Cortex of kidney (tissue), 1 donor: ENCODE data around the gene VWA5B2.

Experiments used
- DNase-seq: peaks from one replicate; lab custom pipeline; 2025; lab: John Stamatoyannopoulos, UW

VWA5B2 gene

DNA sequence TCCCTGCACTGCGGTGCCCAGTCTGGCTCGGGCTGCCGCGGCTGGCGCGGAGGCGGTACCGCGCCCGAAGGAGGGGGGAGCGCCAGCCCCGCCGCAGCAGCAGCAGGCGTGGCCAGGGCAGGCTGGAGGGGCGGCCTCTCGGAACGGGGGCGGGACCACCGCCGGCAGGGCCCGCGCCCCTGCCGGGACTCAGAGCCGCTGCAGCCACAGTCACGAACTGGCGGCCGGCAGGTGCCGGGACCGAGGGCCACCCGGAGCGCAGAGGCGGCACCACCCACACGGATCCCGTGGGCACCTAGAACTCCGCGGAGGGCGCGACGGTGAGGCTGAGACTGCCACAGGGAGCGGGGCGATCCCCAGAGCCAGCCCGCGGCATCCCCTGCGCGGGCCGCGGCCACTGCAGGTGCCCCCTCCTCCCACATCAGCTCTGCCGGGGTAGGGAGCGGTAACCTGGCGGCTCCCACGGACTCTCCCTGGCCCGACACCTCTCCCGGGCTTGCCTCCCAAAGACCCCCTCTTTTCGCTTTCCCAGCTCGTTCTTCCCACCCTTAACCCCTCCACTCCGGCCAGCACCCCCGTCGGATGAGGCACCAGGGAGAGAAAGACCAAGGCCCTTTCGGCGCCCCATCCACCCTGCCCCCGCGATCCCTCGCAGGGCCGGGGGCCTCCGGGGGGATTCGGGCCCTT lies at the start of gene VWA5B2:
Gene VWA5B2 (plus strand): TSS at position 192 of the 687 bp plus-strand sequence. CDS start 944 bp downstream, outside the sequence.
- DNase-seq, result no peak

GRCh38 chr3:184180165-184180564 lies 49.2 kb upstream of the VWA5B2 start:
- DNase-seq, result no peak

DNA sequence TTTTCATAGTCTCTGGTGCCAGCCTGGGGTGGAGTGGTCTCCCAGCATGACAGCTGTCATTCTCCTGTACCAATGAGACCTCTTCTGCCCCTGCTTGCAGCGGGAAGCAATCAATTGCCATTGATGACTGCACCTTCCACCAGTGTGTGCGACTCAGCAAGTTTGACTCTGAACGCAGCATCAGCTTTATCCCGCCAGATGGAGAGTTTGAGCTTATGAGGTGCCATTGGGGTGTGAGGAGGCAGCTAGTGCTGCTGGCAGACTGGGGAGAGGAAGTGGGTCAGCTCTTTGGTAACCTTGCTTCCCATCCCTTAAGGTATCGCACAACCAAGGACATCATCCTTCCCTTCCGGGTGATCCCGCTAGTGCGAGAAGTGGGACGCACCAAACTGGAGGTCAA lies 47.8 kb upstream of the VWA5B2 start:
- no peak for DNase-seq

GRCh38 chr3:184183679-184184078 lies 45.7 kb upstream of the VWA5B2 start:
- DNase-seq, result no peak

DNA sequence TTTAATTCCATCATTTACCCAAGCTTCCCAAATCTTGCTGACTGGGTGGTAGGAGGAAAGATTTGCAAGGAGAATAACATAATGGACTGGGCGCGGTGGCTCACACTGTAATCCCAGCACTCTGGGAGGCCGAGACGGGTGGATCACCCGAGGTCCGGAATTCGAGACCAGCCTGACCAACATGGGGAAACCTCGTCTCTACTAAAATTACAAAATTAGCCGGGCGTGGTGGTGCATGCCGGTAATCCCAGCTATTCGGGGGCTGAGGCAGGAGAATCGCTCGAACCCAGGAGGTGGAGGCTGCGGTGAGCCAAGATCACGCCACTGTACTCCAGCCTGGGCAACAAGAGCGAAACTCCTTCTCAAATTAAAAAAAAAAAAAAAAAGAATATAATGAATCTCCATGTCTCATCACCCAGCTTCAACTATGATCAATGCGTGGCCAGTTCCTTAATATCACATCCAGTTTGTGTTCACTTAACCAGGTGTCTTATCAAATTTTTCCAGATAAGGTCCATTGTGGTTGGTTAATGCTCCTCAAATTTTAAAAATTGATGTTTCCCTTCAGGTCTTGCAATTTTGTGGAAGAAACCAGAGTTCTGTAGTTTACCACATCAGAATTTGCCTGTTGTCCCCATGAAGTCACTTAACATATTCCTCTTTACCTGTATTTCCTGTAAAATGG lies 44.7 kb upstream of the VWA5B2 start:
- no peak for DNase-seq

GRCh38 chr3:184185461-184186183 lies 43.8 kb upstream of the VWA5B2 start:
- peak; percentile 99 for DNase-seq

GRCh38 chr3:184186184-184186901 lies 43.0 kb upstream of the VWA5B2 start, which contains the start of gene ABCF3:
Gene ABCF3, plus strand, starts transcription at chr3:184186199. Its CDS starts 9 bp downstream, at chr3:184186208.
- no peak for DNase-seq

GRCh38 chr3:184186902-184187207 lies 42.5 kb upstream of the VWA5B2 start:
- DNase-seq, result no peak

DNA sequence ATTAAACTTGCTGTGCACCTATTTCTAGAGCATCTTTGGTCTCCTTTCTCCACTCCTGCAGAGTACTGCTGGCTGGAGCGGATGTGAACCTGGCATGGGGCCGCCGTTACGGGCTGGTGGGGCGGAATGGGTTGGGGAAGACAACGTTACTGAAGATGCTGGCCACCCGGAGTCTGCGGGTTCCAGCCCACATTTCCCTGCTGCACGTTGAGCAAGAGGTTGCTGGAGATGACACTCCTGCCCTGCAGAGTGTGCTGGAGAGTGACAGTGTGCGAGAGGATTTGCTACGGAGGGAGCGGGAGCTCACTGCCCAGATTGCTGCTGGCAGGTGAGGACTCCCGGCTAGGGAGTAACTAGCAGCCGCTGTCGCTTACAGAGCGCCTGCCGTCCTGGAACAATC lies 41.3 kb upstream of the VWA5B2 start:
- DNase-seq, result no peak

DNA sequence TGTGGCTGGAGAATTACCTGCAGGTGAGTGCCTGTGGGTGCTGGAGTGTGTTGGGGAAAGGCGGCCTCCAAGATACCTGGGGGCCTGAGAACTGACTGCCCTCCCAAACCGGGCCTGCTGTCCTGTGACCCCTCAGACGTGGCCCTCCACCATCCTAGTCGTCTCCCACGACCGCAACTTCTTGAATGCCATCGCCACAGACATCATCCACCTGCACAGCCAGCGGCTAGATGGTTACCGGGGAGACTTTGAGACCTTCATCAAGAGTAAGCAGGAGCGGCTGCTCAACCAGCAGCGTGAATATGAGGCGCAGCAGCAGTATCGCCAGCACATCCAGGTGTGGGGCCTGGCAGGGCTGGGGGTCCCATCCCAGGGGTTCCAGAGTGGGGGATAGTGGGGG lies 40.0 kb upstream of the VWA5B2 start:
- DNase-seq, result no peak

DNA sequence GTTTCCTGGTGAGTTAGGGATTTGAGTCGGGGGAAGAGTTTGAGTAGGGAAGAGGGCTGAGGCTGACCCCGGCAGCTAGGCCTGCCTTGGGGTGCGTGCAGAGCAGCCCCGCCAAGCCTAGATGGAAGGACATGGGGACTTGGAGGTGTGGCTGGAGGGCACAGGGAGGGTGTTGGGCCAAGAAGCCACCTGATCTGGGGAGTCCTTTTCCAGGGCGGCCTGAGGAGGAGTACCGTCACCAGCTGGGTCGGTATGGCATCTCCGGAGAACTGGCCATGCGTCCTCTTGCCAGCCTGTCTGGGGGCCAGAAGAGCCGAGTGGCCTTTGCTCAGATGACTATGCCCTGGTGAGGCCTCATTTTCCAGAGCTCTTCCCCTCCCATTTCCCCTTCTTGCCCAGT lies 36.5 kb upstream of the VWA5B2 start:
- DNase-seq, result no peak

DNA sequence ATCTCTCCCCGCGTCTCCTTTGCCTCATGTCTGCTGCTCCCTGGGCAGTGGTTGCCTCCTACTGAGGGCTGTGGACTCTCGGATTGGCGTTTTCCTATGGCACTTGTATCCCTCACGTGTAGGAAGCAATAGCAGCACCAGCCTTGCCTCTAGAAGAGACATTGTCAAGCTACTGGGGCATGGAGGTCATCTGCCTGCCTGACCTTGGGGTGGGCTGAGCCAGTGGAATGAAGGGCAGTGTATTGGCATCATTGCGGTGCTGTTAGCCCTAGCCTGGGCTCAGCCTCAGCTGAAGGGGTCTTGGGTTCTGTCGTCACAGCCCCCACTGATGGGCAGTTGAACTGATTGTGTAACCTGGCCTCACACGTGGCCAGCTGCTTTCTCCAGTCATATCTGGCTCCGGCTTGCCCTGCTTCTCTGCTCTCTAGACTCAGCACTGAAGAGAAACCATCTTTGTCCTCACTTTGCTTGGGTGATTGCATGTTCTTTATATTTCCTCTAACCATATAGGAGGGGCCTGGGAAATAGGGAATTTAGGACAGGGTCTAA lies 35.3 kb upstream of the VWA5B2 start:
- DNase-seq, result no peak

DNA sequence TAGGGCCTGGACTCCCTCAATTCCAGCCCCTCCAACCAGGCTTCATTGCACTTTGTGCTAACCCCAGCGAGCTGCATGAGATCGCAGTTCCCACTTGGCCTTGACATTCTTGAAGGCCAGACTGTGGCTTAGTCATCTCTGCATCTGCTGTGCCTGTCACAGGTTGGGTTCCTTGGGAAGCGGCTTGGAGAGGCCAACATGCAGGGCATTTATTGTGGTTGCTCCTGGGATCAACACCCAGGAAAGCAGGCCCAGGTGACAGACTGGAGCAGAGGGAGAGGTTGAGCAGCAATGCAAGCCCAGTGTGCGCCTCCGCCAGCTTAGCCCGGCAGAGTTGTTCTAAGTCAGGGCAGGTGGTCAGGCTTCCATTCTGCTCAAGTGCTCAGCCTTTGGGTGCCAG lies 32.8 kb upstream of the VWA5B2 start:
- DNase-seq, result no peak

- no peak for DNase-seq
These were observed 30.9 kb upstream of the VWA5B2 start for GRCh38 chr3:184198509-184198908.

DNA sequence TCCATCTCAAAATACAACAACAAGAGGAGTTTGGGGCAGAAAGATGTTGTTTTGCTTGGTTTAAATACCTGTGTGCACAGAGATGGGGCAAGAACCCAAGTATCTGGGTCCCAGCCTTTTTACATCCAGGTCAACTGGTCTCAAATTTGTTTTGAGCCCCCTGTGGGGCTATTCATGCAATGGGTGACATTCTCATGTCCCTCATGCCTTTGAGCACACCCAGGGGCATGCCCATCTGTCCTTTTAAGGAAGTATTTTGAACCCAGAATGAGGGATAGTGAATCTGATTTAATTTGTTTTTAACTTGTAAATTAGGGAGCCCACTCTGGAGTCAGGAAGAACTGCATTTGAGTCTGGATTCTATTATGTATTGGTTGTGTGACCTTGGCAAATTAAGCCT lies 28.6 kb upstream of the VWA5B2 start:
- DNase-seq, result no peak

DNA sequence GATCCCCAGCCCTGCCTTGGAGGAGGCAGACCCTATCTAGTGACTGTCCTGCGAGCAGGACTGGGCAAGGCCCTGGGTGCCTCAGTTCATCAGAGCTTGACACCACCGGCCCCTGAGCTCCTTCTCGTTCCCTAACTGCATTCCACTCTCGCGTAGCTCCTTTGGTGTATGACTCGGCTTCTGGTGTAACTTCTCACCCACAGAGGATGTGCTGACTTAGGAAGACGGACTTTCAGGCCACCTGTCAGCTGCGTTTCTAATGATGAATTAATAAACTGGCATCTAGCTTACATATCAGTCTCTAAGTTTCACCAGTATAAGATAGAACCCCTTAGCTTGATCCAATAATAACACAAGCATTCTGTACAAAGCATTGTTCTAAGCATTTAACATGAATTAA lies 25.9 kb upstream of the VWA5B2 start:
- DNase-seq, result no peak

- no peak for DNase-seq
These were observed 20.1 kb upstream of the VWA5B2 start for GRCh38 chr3:184209146-184209923.

GRCh38 chr3:184211297-184211696 lies 18.1 kb upstream of the VWA5B2 start:
- no peak for DNase-seq

DNA sequence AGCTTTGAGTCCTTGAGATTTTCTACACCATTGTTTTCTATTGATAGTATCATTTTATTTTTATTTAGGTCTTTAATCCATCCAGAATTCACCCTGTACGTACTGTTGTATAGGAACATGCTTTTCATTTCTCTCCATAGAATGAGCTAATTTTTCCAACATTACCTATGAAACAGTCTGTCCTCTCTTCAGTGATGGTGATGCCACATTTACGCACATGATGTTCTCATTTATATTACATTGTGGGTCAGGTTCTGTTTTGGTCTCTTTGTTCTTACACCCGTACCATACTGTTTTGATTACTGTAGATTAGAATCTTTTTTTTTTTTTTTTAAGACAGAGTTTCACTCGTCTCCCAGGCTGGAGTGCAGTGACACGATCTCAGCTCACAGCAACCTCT lies 17.7 kb upstream of the VWA5B2 start:
- DNase-seq, result no peak

DNA sequence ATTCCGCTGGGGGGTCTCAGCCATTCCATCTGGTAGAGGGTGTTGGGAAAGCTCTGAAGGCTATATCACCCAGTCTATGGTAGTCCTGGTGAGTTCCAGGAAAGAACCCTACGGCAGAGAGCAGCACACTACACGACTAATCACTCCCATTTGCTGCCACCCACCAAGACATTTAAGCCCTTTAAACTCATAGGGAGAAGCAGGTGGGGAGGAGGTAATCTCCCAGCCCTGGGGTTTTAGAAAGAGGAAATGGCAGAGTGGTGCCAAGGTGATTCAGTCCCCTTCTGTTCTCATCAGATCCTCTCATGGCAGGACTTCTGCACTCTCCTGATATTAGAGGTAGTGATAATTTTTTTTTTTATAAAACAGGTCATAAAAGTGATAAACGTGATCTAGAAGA lies 10.6 kb upstream of the VWA5B2 start:
- no peak for DNase-seq

DNA sequence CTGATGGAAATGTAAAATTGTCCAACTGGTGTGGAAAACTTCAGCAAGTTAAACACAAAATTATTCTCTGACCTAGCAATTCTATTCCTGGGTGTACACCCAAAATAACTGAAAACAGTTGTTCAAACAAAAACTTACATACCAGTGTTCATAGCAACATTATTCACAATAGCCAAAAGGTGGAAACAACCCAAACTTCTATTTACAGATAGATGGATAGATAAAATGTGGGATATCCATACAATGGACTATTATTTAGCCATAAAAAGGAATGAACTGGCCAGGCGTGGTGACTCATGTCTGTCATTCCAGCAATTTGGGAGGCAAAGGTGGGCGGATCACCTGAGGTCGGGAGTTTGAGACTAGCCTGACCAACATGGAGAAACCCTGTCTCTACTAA lies 6.9 kb upstream of the VWA5B2 start:
- DNase-seq, result no peak
